ENCODE measurements around the gene KCNC4. TPM values are rescaled to one million over a fixed set of nuclear protein-coding genes. Genes with fewer than 3 reads are reported as not detected.
A peak's percentile ranks its signal among the peaks of the same experiment; 100 is the strongest.

The KCNC4 gene
- total and polyA plus RNA-seq, 2 experiments from 2014 or later: 3.4 to 11.8 TPM

GRCh38 chr1:110228869-110229268, 18.8 kb downstream of the KCNC4 start:
- Histone ChIP-seq H3K27ac (no peak overlapping the region), H3K4me3 (no peak overlapping the region), H3K4me1 (ENCODE audit: low read depth) (no peaks in the 10 kb centered on the region), H3K9me3 (ENCODE audit: low read depth) (no peaks in the 10 kb centered on the region), H3K27me3 (no peaks in the 10 kb centered on the region), H3K36me3 (no peaks in the 10 kb centered on the region)
- DNase-seq (ENCODE audit: low read depth in 1 of 2, low spot score in 1 of 2): no peak
- TF ChIP-seq CTCF (IDR thresholded peaks at IDR 0.05; ENCODE audit: low read depth, low read length): no peak

GRCh38 chr1:110229348-110230001, 19.4 kb downstream of the KCNC4 start:
- Histone ChIP-seq H3K9me3 (ENCODE audit: low read depth) (no peaks in the 10 kb centered on the region), H3K36me3 (no peaks in the 10 kb centered on the region), H3K4me1 (ENCODE audit: low read depth) (no peaks in the 10 kb centered on the region), H3K27me3 (no peaks in the 10 kb centered on the region), H3K4me3 (no peak overlapping the region), H3K27ac (no peak overlapping the region)
- peak in 1 of 2 donors; percentile 49 for DNase-seq (ENCODE audit: low read depth in 1 of 2, low spot score in 1 of 2)
- no peak for TF ChIP-seq CTCF (IDR thresholded peaks at IDR 0.05; ENCODE audit: low read depth, low read length)

GRCh38 chr1:110230381-110231199, 20.5 kb downstream of the KCNC4 start:
- no peak for DNase-seq (ENCODE audit: low read depth in 1 of 2, low spot score in 1 of 2)
- Histone ChIP-seq H3K27ac (no peak overlapping the region), H3K4me3 (no peak overlapping the region), H3K27me3 (no peaks in the 10 kb centered on the region), H3K9me3 (ENCODE audit: low read depth) (no peaks in the 10 kb centered on the region), H3K36me3 (no peaks in the 10 kb centered on the region), H3K4me1 (ENCODE audit: low read depth) (no peaks in the 10 kb centered on the region)
- TF ChIP-seq CTCF (IDR thresholded peaks at IDR 0.05; ENCODE audit: low read depth, low read length): no peak

GRCh38 chr1:110233861-110234260, 23.7 kb downstream of the KCNC4 start:
- no peaks in the 10 kb centered on the region for H3K36me3 ChIP-seq
- no peak for DNase-seq (ENCODE audit: low read depth in 1 of 2, low spot score in 1 of 2)
- H3K4me1 ChIP-seq (ENCODE audit: low read depth): no peaks in the 10 kb centered on the region
- H3K4me3 ChIP-seq: no peak overlapping the region
- no peaks in the 10 kb centered on the region for H3K27me3 ChIP-seq
- no peaks in the 10 kb centered on the region for H3K9me3 ChIP-seq (ENCODE audit: low read depth)
- H3K27ac ChIP-seq: no peak overlapping the region
- no peak for TF ChIP-seq CTCF (IDR thresholded peaks at IDR 0.05; ENCODE audit: low read depth, low read length)

- no peak for DNase-seq (ENCODE audit: low read depth in 1 of 2, low spot score in 1 of 2)
- TF ChIP-seq CTCF (IDR thresholded peaks at IDR 0.05; ENCODE audit: low read depth, low read length): no peak
- Histone ChIP-seq H3K27ac (no peak overlapping the region), H3K27me3 (no peaks in the 10 kb centered on the region), H3K4me1 (ENCODE audit: low read depth) (no peaks in the 10 kb centered on the region), H3K9me3 (ENCODE audit: low read depth) (no peaks in the 10 kb centered on the region), H3K36me3 (no peaks in the 10 kb centered on the region), H3K4me3 (no peak overlapping the region)
Observed at GRCh38 chr1:110234691-110235090, 24.6 kb downstream of the KCNC4 start.

Data from cardiac muscle cell (in vitro differentiated cells and primary cell).